IMR-90 (cell line): ENCODE measurements around the gene NXN. TPM values are rescaled to one million over a fixed set of nuclear protein-coding genes. Genes with fewer than 3 reads are reported as not detected.
A peak's percentile ranks its signal among the peaks of the same experiment; 100 is the strongest.

Experiments
- ATAC-seq: fragments of 200-7000 bp; cut with Tn5 transposase; 2 replicates; pipeline ENCODE4 v1.9.1; 2020; ENCODE audit warnings: low read depth, mild to moderate bottlenecking, moderate library complexity
- BruUV-seq: library from RNA; stranded (reverse); fragments of 400-500 nt; replicated peaks from 2 replicates; lab custom pipeline; 2021; lab: Mats Ljungman, UMichigan
- CTCF ChIA-PET: fragments of 300-600 bp; formaldehyde crosslinking; extraction: SDS; loops from one replicate; lab custom pipeline; 2021; ENCODE audit warnings: antibody characterized with exemption; lab: Yijun Ruan, JAX
- POLR2A ChIA-PET: fragments of 300-600 bp; sonication (Branson Sonifier 250); formaldehyde crosslinking; loops from one replicate; lab custom pipeline; 2022; ENCODE audit warnings: antibody characterized with exemption; ENCODE audit not compliant: unreplicated experiment; lab: Charles Lee
- DNase-seq: peaks from one replicate; pipeline ENCODE4 v3.0.0; 2013
- H2AFZ ChIP-seq: replicated peaks from 2 replicates; pipeline ENCODE3; 2013; ENCODE audit warnings: low read length, mild to moderate bottlenecking; ENCODE audit not compliant: poor library complexity
- H2AK5ac ChIP-seq: 2 replicates; pipeline ENCODE4 v1.6.1; 2013; ENCODE audit warnings: low read depth, low read length, inconsistent platforms
- H2AK9ac ChIP-seq: replicated peaks from 2 replicates; pipeline ENCODE3; 2013; ENCODE audit warnings: mild to moderate bottlenecking, low read depth, low read length, moderate library complexity; ENCODE audit not compliant: poor library complexity
- H2BK120ac ChIP-seq: 2 replicates; pipeline ENCODE4 v1.6.1; 2013; ENCODE audit warnings: low read depth, low read length, inconsistent platforms
- H2BK15ac ChIP-seq: 3 replicates; pipeline ENCODE4 v1.6.1; 2013; ENCODE audit warnings: low read depth, low read length, inconsistent platforms
- H2BK20ac ChIP-seq: 2 replicates; pipeline ENCODE4 v1.6.1; 2013; ENCODE audit warnings: low read depth, mild to moderate bottlenecking, inconsistent platforms, low read length, moderate library complexity
- H2BK5ac ChIP-seq: 2 replicates; pipeline ENCODE4 v1.6.1; 2013; ENCODE audit warnings: mild to moderate bottlenecking, low read depth, low read length, inconsistent platforms; ENCODE audit not compliant: poor library complexity, severe bottlenecking
- H3K14ac ChIP-seq: replicated peaks from 2 replicates; pipeline ENCODE4 v1.6.1; 2013; ENCODE audit warnings: low read depth, low read length, inconsistent platforms
- H3K18ac ChIP-seq: 2 replicates; pipeline ENCODE4 v1.6.1; 2013; ENCODE audit warnings: low read depth, low read length, control low read depth
- H3K23ac ChIP-seq: 2 replicates; pipeline ENCODE4 v1.6.1; 2013; ENCODE audit warnings: low read depth, low read length, inconsistent platforms
- H3K27ac ChIP-seq: 2 replicates; pipeline ENCODE4 v1.5.1; 2013; ENCODE audit warnings: mild to moderate bottlenecking, control low read depth, low read length; ENCODE audit not compliant: insufficient read depth
- H3K27me3 ChIP-seq: 2 replicates; pipeline ENCODE4 v1.6.1; 2013; ENCODE audit warnings: low read length; ENCODE audit not compliant: control insufficient read depth, insufficient read depth
- H3K36me3 ChIP-seq: 2 replicates; pipeline ENCODE4 v1.6.1; 2013; ENCODE audit warnings: low read length, mixed read lengths; ENCODE audit not compliant: control insufficient read depth, insufficient read depth
- H3K4ac ChIP-seq: 2 replicates; pipeline ENCODE4 v1.6.1; 2013; ENCODE audit warnings: low read depth, low read length, inconsistent platforms
- H3K4me1 ChIP-seq: 2 replicates; pipeline ENCODE4 v1.6.1; 2013; ENCODE audit warnings: low read length, mixed read lengths; ENCODE audit not compliant: control insufficient read depth, insufficient read depth
- H3K4me2 ChIP-seq: 2 replicates; pipeline ENCODE4 v1.6.1; 2013; ENCODE audit warnings: low read depth, mild to moderate bottlenecking, control low read depth, low read length, moderate library complexity
- H3K4me3 ChIP-seq: 2 replicates; pipeline ENCODE4 v1.5.1; 2013; ENCODE audit warnings: low read depth, mild to moderate bottlenecking, control low read depth, low read length, moderate library complexity; ENCODE audit not compliant: insufficient read depth
- H3K56ac ChIP-seq: 2 replicates; pipeline ENCODE4 v1.6.1; 2013; ENCODE audit warnings: low read length, inconsistent platforms; ENCODE audit not compliant: insufficient read depth; ENCODE audit errors: extremely low read depth
- H3K79me1 ChIP-seq, 2 experiments: 2 replicates each; pipeline ENCODE4 v1.6.1; 2013; ENCODE audit warnings: low read length in 2 of 2, inconsistent platforms in 1 of 2, low read depth in 1 of 2
- H3K9ac ChIP-seq: 2 replicates; pipeline ENCODE4 v1.6.1; 2013; ENCODE audit warnings: low read depth, low read length, control low read depth
- H3K9me1 ChIP-seq: 2 replicates; pipeline ENCODE4 v1.6.1; 2013; ENCODE audit warnings: low read length, inconsistent platforms; ENCODE audit not compliant: insufficient read depth
- H3K9me3 ChIP-seq: 2 replicates; pipeline ENCODE4 v1.6.1; 2013; ENCODE audit warnings: low read length; ENCODE audit not compliant: control insufficient read depth, insufficient read depth
- H4K20me1 ChIP-seq: 2 replicates; pipeline ENCODE4 v1.6.1; 2013; ENCODE audit warnings: low read length, inconsistent platforms; ENCODE audit not compliant: insufficient read depth
- H4K5ac ChIP-seq: 2 replicates; pipeline ENCODE4 v1.6.1; 2013; ENCODE audit warnings: mild to moderate bottlenecking, low read depth, low read length, control low read depth
- H4K8ac ChIP-seq, 2 experiments: 2 replicates each; pipeline ENCODE4 v1.6.1; 2013; ENCODE audit warnings: low read depth in 2 of 2, low read length in 2 of 2, control low read depth in 1 of 2, inconsistent platforms in 1 of 2
- H4K91ac ChIP-seq: 2 replicates; pipeline ENCODE4 v1.6.1; 2013; ENCODE audit warnings: low read depth, low read length, inconsistent platforms; ENCODE audit not compliant: insufficient read depth
- MXI1 ChIP-seq: IDR thresholded peaks from 2 replicates; pipeline ENCODE4 v1.6.1; 2012; ENCODE audit warnings: low read depth, mild to moderate bottlenecking, low read length, moderate library complexity, borderline replicate concordance
- POLR2A ChIP-seq: IDR thresholded peaks from 2 replicates; pipeline ENCODE4 v1.6.1; 2012; ENCODE audit warnings: mild to moderate bottlenecking, low read depth, low read length
- WGBS, 2 experiments: methylation state at CpG; one replicate each; pipeline versions ENCODE4 v1.1.5 to v1.1.7; 2013; ENCODE audit warnings: missing lambda C conversion rate in 2 of 2; ENCODE audit not compliant: insufficient read length in 1 of 2; ENCODE audit errors: extremely low coverage in 2 of 2; 5-methylcytosine and 5-hydroxymethylcytosine counted together
- dilution Hi-C: fragments of 300-500 bp; cut with HindIII; formaldehyde crosslinking; loops from one replicate; pipeline ENCODE4 v1.14.3; 2018; ENCODE audit warnings: low sequenced_read_pairs; ENCODE audit not compliant: unreplicated experiment
- in situ Hi-C: fragments of 300-500 bp; cut with MboI; formaldehyde crosslinking; loops from 3 replicates; pipeline ENCODE4 v1.14.3; 2019; ENCODE audit warnings: low sequenced_read_pairs, inconsistent platforms, mixed read lengths
- intact Hi-C: fragments of 100-400 bp; cut with micrococcal nuclease; formaldehyde crosslinking; loops from 2 replicates; pipeline ENCODE4 v1.10.0; 2022
- polyA plus RNA-seq, 3 experiments: library from polyadenylated mRNA; depleted of rRNA; stranded (reverse); fragments of >200 nt; gene quantifications; 2 replicates each; pipeline ENCODE4 v1.2.3, GENCODE V29; 2012; ENCODE audit warnings: low replicate concordance in 1 of 3
- total RNA-seq: library from RNA; depleted of rRNA; stranded (reverse); fragments of >200 nt; gene quantifications from 2 replicates; pipeline ENCODE4 v1.2.3, GENCODE V29; 2012

The NXN gene
- total and polyA plus RNA-seq, 2 of the 4 experiments (the other 2 are of a cell fraction), result 52.5 to 116 TPM

DNA sequence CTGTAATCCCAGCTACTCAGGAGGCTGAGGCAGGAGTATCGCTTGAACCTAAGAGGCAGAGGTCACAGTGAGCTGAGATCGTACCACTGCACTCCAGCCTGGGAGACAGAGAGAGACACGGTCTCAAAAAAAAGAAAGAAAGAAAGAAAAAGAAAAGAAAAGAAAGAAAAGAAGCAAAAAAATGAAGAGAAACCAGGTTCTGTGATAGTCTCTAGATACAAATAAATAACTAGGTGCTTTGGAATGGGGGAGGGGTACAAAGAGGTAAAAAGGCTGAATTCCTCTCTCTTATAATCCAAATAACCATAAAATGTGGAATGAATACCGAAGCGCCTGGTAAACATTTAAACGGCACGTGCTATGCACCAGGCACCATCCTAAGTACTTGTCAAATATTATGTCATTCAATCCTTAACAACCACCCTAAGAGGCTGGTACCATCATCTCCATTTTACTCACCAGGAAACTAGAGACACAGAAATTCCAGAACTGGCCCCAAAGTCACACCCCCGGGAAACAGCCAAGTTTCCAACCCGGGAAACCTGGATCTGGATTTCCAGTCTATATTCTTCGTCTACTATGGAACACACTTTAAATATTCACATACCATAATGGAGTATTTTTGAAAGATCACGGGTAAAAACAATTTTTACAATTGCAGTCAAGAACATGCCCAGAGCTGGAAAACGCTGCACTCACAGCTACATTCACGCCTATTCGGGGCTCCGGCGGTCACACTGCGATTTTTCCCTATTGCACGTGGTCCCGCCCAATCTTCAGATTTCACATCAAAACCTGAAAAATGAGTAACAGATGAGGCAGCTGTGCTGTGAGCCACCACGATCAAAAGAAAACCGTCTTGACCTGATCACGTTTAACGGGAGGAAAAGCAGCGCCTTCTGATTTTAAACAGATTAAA, 10.5 kb downstream of the NXN start:
- no peak overlapping the region for H3K23ac ChIP-seq
- H2AK5ac ChIP-seq, result no peak overlapping the region
- no peak overlapping the region for H2AK9ac ChIP-seq
- ATAC-seq (no peak), DNase-seq (no peak)
- H3K27ac ChIP-seq, result no peak overlapping the region
- H4K20me1 ChIP-seq, result peaks cover 92% of the 10 kb centered on the region
- WGBS, 2 experiments, result 91% methylated on average over 8 of the region's 24 CpGs; no CpG with 5 or more reads in 1 of the 2 experiments
- no peak overlapping the region for H4K8ac ChIP-seq
- intact Hi-C loops (no loop called here), in situ Hi-C loops (no loop called here), dilution Hi-C loops (no loop called here)
- H3K9me1 ChIP-seq, result peaks cover 13% of the 10 kb centered on the region
- no peak overlapping the region for H4K91ac ChIP-seq
- H3K27me3 ChIP-seq, result no peaks in the 10 kb centered on the region
- H3K4me3 ChIP-seq, result no peak overlapping the region
- H3K4me1 ChIP-seq, result peaks cover 22% of the 10 kb centered on the region
- no peak overlapping the region for H3K4ac ChIP-seq
- no peak overlapping the region for H3K56ac ChIP-seq
- H3K79me1 ChIP-seq, result peaks cover 40 to 85% of the 10 kb centered on the region in 2 experiments
- no peaks in the 10 kb centered on the region; the same call in 1 of the 2 replicates for H3K9me3 ChIP-seq
- H3K14ac ChIP-seq, result no peak overlapping the region
- H3K9ac ChIP-seq, result no peak overlapping the region
- H2BK5ac ChIP-seq, result no peak overlapping the region
- H3K18ac ChIP-seq, result no peak overlapping the region
- no peak overlapping the region for H2BK120ac ChIP-seq
- peaks cover 15% of the 10 kb centered on the region for H3K36me3 ChIP-seq
- no peak overlapping the region for H2AFZ ChIP-seq
- H4K5ac ChIP-seq, result no peak overlapping the region
- H2BK15ac ChIP-seq, result no peak overlapping the region
- TF ChIP-seq POLR2A (no peak), MXI1 (peak; percentile 30; the same call in 1 of the 2 replicates)
- ChIA-PET POLR2A (no interaction called here), CTCF (no interaction called here)
- H2BK20ac ChIP-seq, result no peak overlapping the region
- no TSS peak for BruUV-seq
- H3K4me2 ChIP-seq, result peak overlapping the region; percentile 17; the same call in 1 of the 2 replicates
